GM19328 (cell line): ENCODE measurements around the gene DLGAP1.
A peak's percentile ranks its signal among the peaks of the same experiment; 100 is the strongest.

Source experiments
- ATAC-seq: cut with Tn5 transposase; IDR thresholded peaks from one replicate; pipeline ENCODE4 v1.9.1; 2021; ENCODE audit warnings: mild to moderate bottlenecking, moderate library complexity; ENCODE audit not compliant: unreplicated experiment

Gene DLGAP1

GRCh38 chr18:4016391-4017049 lies 438.6 kb downstream of the DLGAP1 start:
- ATAC-seq: no peak

GRCh38 chr18:4007846-4008245 lies 447.3 kb downstream of the DLGAP1 start:
- no peak for ATAC-seq

- ATAC-seq: no peak
Observed at GRCh38 chr18:4004183-4004829, 450.8 kb downstream of the DLGAP1 start.

- no peak for ATAC-seq
Observed at GRCh38 chr18:3998698-3999333, 456.3 kb downstream of the DLGAP1 start.

- peak; percentile 87 for ATAC-seq
Observed at GRCh38 chr18:3995476-3996102, 459.5 kb downstream of the DLGAP1 start.

- no peak for ATAC-seq
Observed at GRCh38 chr18:3993941-3994687, 461.0 kb downstream of the DLGAP1 start.

- ATAC-seq: no peak
Observed at GRCh38 chr18:3985664-3986063, 469.4 kb downstream of the DLGAP1 start.

- no peak for ATAC-seq
Observed at GRCh38 chr18:3985020-3985419, 470.1 kb downstream of the DLGAP1 start.

- no peak for ATAC-seq
Observed at GRCh38 chr18:3984163-3984757, 470.8 kb downstream of the DLGAP1 start.

- no peak for ATAC-seq
Observed at GRCh38 chr18:3983351-3983969, 471.6 kb downstream of the DLGAP1 start.

GRCh38 chr18:3982541-3982940 lies 472.6 kb downstream of the DLGAP1 start:
- no peak for ATAC-seq

- ATAC-seq: no peak
Observed at GRCh38 chr18:3979024-3979423, 476.1 kb downstream of the DLGAP1 start.

- ATAC-seq: no peak
Observed at GRCh38 chr18:3973191-3973850, 481.8 kb downstream of the DLGAP1 start.

- no peak for ATAC-seq
Observed at GRCh38 chr18:3972291-3972930, 482.7 kb downstream of the DLGAP1 start.

GRCh38 chr18:3970929-3971328 lies 484.2 kb downstream of the DLGAP1 start:
- ATAC-seq: no peak

- no peak for ATAC-seq
Observed at GRCh38 chr18:3967359-3968180, 487.5 kb downstream of the DLGAP1 start.

GRCh38 chr18:3966642-3967358 lies 488.3 kb downstream of the DLGAP1 start:
- no peak for ATAC-seq

- ATAC-seq: no peak
Observed at GRCh38 chr18:3966246-3966641, 488.9 kb downstream of the DLGAP1 start.
